Left lung (tissue), 10 donors: ENCODE measurements around the gene CISH. TPM values are rescaled to one million over a fixed set of nuclear protein-coding genes. Genes with fewer than 3 reads are reported as not detected.
A peak's percentile ranks its signal among the peaks of the same experiment; 100 is the strongest.

ENCODE experiments used
- ATAC-seq: fragments of 200-7000 bp; cut with Tn5 transposase; one replicate; pipeline ENCODE4 v1.9.1; 2020; ENCODE audit warnings: moderate library complexity
- DNase-seq, 4 donors: peaks; one replicate each; pipeline ENCODE4 v3.0.0-alpha.2; 2013 to 2020
- H3K27ac ChIP-seq, 2 donors: fragments of 200-600 bp; sonication (generic) in 1 of 2; one replicate each; pipeline versions ENCODE4 v1.5.0 to v1.8.0; 2020 to 2021
- H3K27me3 ChIP-seq, 2 donors: fragments of 200-600 bp; sonication (generic) in 1 of 2; one replicate each; pipeline versions ENCODE4 v1.5.0 to v1.8.0; 2020 to 2021
- H3K36me3 ChIP-seq, 2 donors: fragments of 200-600 bp; sonication (generic) in 1 of 2; one replicate each; pipeline versions ENCODE4 v1.5.0 to v1.8.0; 2020 to 2021
- H3K4me1 ChIP-seq, 2 donors: fragments of 200-600 bp; one replicate each; pipeline ENCODE4 v1.8.0; 2021
- H3K4me3 ChIP-seq, 2 donors: fragments of 200-600 bp; sonication (generic) in 1 of 2; one replicate each; pipeline versions ENCODE4 v1.5.0 to v1.8.0; 2020 to 2021; ENCODE audit warnings: mild to moderate bottlenecking in 1 of 2
- H3K9me3 ChIP-seq, 2 donors: fragments of 200-600 bp; sonication (generic) in 1 of 2; one replicate each; pipeline versions ENCODE4 v1.5.0 to v1.8.0; 2020 to 2021
- CTCF ChIP-seq, 2 donors: fragments of 200-600 bp; sonication (generic) in 1 of 2; IDR thresholded peaks; one replicate each; pipeline versions ENCODE4 v1.5.0 to v1.8.0; 2021; ENCODE audit warnings: antibody characterized with exemption in 2 of 2
- intact Hi-C, 2 donors: fragments of 100-400 bp; cut with DNase I; formaldehyde crosslinking; loops; one replicate each; pipeline versions ENCODE4 v1.11.2 to v1.14.2; 2022
- polyA plus RNA-seq, 6 donors: library from polyadenylated mRNA; unstranded; fragments of 120-200 nt; gene quantifications; one replicate each; pipeline ENCODE4 v1.2.1, GENCODE V29; 2013; ENCODE audit not compliant: insufficient read length in 6 of 6
- total RNA-seq, 2 donors: library from RNA; stranded (reverse); fragmentation: NEBNext Ultra II Directional; extraction: Animal tissue kit (Norgen Biotek cat#: 25700); gene quantifications; one replicate each; pipeline ENCODE4 v1.2.1, GENCODE V29; 2021
- donor health status: DM: no; HTN: yes; CAD: no.
- donor health status: DM: no; HTN: no; CAD: no.

Gene CISH
- total and polyA plus RNA-seq, 8 donors, result 20.2 to 55.2 (median 26.5) TPM

- peak; percentile 21 for ATAC-seq
- H3K36me3 ChIP-seq, result peaks cover 0 to 63% of the 10 kb centered on the region in 2 donors
- intact Hi-C loops, result no loop called here
- no peaks in the 10 kb centered on the region for H3K9me3 ChIP-seq
- no peak for DNase-seq
- H3K4me3 ChIP-seq, result no peak overlapping the region
- H3K27me3 ChIP-seq, result no peaks in the 10 kb centered on the region
- no peak overlapping the region for H3K27ac ChIP-seq
- H3K4me1 ChIP-seq, result peaks cover 0 to 15% of the 10 kb centered on the region in 2 donors
- no peak for TF ChIP-seq CTCF (IDR thresholded peaks at IDR 0.05)
These were observed 27.5 kb upstream of the CISH start for GRCh38 chr3:50639055-50639494.

- DNase-seq, result no peak
- Histone ChIP-seq H3K4me3 (no peak overlapping the region), H3K4me1 (peaks cover 0 to 26% of the 10 kb centered on the region in 2 donors), H3K27me3 (no peaks in the 10 kb centered on the region), H3K9me3 (no peaks in the 10 kb centered on the region), H3K36me3 (peaks cover 0 to 52% of the 10 kb centered on the region in 2 donors), H3K27ac (no peak overlapping the region)
- intact Hi-C loops, result no loop called here
- no peak for ATAC-seq
- TF ChIP-seq CTCF (IDR thresholded peaks at IDR 0.05), result no peak
These were observed 26.4 kb upstream of the CISH start for GRCh38 chr3:50637945-50638344.

GRCh38 chr3:50637011-50637410 is 25.4 kb upstream of the CISH start:
- peaks cover 0 to 43% of the 10 kb centered on the region in 2 donors for H3K36me3 ChIP-seq
- ATAC-seq (no peak), DNase-seq (no peak)
- H3K27ac ChIP-seq, result no peak overlapping the region
- H3K27me3 ChIP-seq, result no peaks in the 10 kb centered on the region
- TF ChIP-seq CTCF (IDR thresholded peaks at IDR 0.05), result no peak
- H3K4me1 ChIP-seq, result peaks cover 0 to 35% of the 10 kb centered on the region in 2 donors
- H3K4me3 ChIP-seq, result no peak overlapping the region
- intact Hi-C loops, result no loop called here
- H3K9me3 ChIP-seq, result no peaks in the 10 kb centered on the region

- Histone ChIP-seq H3K36me3 (peaks cover 0 to 32% of the 10 kb centered on the region in 2 donors), H3K9me3 (no peaks in the 10 kb centered on the region), H3K27ac (no peak overlapping the region), H3K4me1 (peaks cover 0 to 55% of the 10 kb centered on the region in 2 donors), H3K27me3 (no peaks in the 10 kb centered on the region), H3K4me3 (no peak overlapping the region)
- DNase-seq (no peak), ATAC-seq (no peak)
- intact Hi-C loops, result no loop called here
- no peak for TF ChIP-seq CTCF (IDR thresholded peaks at IDR 0.05)
These were observed 23.5 kb upstream of the CISH start for GRCh38 chr3:50635066-50635465.

- TF ChIP-seq CTCF (IDR thresholded peaks at IDR 0.05), result no peak
- Histone ChIP-seq H3K4me1 (peaks cover 0 to 72% of the 10 kb centered on the region in 2 donors), H3K27ac (peak overlapping the region in 1 of 2 donors; percentile 66), H3K4me3 (no peak overlapping the region), H3K27me3 (no peaks in the 10 kb centered on the region), H3K9me3 (no peaks in the 10 kb centered on the region), H3K36me3 (peaks cover 0 to 16% of the 10 kb centered on the region in 2 donors)
- ATAC-seq (no peak), DNase-seq (no peak)
- intact Hi-C loops, result no loop called here
These were observed 21.7 kb upstream of the CISH start for GRCh38 chr3:50633230-50633790.
